GM12872 (cell line): Measurements from ENCODE around the gene GNA12.

Experiments used
- TF ChIP-seq, protein P1 (sequence below): IDR thresholded peaks from 3 replicates; pipeline ENCODE4 v1.5.1; 2011; ENCODE audit warnings: low read depth, mild to moderate bottlenecking, low read length, moderate library complexity; ENCODE audit not compliant: insufficient read depth

Gene GNA12

DNA sequence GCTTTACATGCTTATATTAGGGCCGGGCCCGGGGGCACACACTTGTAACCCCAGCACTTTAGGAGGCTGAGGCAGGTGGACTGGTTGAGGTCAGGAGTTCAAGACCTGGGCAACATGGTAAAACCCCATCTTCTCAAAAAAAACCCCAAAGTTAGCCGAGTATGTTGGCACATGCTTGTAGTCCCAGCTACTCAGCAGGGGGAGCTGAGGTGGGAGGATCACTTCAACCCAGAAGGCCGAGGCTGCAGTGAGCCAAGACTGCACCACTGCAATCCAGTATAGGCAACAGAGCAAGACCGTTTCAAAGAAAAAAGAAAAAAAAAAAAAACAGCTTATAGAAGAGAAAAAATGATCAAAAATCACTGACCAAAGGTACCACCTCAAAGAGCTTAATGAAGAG is 93.0 kb downstream of the GNA12 start:
- TF ChIP-seq, protein P1, sequence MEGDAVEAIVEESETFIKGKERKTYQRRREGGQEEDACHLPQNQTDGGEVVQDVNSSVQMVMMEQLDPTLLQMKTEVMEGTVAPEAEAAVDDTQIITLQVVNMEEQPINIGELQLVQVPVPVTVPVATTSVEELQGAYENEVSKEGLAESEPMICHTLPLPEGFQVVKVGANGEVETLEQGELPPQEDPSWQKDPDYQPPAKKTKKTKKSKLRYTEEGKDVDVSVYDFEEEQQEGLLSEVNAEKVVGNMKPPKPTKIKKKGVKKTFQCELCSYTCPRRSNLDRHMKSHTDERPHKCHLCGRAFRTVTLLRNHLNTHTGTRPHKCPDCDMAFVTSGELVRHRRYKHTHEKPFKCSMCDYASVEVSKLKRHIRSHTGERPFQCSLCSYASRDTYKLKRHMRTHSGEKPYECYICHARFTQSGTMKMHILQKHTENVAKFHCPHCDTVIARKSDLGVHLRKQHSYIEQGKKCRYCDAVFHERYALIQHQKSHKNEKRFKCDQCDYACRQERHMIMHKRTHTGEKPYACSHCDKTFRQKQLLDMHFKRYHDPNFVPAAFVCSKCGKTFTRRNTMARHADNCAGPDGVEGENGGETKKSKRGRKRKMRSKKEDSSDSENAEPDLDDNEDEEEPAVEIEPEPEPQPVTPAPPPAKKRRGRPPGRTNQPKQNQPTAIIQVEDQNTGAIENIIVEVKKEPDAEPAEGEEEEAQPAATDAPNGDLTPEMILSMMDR: no peak

DNA sequence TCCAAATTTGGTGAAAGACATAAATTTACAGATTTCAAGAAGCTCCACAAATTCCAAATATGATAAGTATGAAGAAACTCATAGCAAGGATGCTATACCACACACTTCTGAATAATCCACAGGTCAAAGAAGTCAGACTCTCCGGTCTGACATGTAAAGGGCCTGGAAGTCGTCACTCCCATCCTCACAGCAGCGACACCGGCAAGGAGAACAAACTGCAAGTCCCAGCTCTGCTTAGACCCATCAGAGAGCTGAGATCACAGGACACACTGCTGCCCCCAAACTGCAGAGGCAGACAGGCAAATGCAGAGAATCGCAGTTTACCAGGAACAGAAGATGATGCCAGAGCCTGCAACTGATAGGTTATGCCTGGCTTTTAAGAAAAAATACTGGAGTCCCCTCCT is 94.1 kb downstream of the GNA12 start:
- TF ChIP-seq, protein P1: no peak

DNA sequence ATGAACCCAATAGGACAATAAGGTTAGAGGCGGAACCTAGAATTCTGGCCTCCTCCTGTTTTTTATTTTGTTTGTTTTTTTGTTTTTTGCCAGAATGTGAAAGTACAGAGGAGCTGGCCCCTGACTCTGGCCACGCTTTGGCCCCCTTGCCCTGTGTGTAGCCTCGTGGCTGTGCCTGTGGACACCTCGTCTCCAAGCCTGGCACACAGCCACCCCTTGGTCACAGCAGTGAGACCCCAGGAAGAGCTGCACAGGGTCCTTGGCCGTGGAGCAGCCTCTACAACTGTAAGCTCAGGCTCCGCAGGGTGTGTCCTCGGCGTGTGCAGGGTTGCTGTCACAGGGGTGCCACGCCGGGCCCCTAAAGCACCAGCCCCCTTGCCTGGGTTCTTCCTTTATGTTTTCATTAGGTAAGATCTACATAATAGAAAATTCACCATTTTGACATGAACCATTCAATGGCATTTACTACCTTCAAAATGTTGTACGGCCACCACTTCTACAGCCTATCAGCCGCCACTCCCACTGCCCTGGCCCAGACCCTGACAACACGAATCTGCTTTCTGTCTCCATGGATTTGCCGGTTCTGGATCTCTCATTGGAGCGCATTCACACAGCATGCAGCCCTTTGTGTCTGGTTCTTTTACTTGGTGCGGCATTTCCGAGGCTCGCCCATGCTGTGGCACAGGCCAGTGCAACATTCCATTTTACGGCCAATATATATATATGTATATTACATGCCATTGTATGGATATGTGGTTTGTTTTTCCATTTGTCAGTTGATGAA is 105.2 kb downstream of the GNA12 start:
- TF ChIP-seq, protein P1: no peak

DNA sequence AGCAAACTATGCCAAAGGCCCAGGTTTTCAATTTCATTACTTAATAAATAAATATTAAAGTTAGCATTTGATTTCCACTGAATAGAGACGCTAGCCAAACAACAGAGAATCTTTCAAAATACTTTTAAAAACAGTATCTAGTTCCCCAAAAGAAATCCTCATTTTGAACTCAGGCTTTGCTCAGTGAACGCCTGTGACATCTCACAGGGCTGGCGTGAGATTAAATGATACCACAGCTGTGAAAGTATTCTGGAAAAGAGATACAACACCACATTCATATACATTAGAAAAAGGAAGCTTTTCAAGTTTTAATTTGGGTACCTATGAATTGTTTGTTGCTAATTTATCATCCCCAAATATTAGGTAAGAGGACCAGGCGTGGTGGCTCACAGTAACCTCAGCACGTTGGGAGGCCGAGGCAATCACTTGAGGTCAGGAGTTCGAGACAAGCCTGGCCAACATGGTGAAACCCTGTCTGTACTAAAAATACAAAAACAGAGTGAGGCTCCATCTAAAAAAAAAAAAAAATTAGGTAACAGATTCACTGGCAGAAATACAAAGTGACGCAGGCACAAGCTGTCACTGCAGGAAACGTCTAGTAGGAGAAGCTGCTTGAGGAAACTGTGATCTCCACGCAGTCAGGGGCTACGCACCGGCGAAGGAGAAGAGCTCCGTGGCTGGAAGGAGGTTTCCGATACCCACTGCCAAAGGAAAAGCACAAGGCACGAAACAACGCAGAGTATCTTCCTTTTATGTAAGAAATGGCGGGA is 106.2 kb downstream of the GNA12 start:
- TF ChIP-seq, protein P1: no peak

DNA sequence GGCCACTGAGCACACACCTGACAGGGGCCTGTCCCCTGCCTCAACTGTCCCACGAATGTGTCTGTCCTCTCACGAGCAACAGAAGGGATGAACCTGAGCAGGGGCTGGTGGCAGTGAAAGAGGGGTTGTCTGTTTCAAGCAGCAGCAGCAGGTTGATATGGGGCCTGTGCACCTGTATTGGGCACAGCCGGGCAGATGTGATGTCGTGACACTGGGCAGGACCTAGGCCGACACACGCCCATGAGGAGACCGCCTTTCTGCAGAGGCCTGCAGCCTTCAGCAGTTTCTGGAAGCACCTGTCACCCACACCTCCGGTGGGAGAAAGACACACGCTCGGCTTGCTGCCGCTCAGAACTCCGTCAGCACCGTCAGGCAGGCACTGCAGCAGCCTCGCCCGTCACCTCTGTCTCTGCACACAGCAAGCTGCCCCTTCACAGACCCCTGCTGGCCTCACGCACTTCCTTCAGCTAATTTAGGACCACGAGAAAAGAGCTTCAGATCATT is 107.6 kb downstream of the GNA12 start:
- TF ChIP-seq, protein P1: no peak

DNA sequence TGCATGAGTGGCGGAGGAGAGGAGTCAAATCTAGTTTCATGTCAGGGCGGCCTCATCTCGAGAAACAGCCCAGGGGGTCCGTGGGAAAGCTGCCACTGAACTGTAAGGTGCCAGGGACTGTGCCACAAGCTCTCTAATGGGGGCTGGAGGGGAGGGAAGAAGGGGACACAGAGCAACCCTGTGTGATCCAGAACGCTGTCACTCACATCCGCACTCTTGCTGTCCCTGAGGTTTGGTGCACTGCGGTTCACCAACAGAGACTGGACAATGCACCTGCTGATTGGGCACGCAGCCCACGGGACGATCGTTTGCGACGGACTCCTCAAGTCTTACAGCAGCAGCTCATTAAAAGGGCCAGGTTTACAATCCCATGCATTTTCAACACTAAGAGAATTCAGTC is 108.4 kb downstream of the GNA12 start:
- TF ChIP-seq, protein P1: no peak

DNA sequence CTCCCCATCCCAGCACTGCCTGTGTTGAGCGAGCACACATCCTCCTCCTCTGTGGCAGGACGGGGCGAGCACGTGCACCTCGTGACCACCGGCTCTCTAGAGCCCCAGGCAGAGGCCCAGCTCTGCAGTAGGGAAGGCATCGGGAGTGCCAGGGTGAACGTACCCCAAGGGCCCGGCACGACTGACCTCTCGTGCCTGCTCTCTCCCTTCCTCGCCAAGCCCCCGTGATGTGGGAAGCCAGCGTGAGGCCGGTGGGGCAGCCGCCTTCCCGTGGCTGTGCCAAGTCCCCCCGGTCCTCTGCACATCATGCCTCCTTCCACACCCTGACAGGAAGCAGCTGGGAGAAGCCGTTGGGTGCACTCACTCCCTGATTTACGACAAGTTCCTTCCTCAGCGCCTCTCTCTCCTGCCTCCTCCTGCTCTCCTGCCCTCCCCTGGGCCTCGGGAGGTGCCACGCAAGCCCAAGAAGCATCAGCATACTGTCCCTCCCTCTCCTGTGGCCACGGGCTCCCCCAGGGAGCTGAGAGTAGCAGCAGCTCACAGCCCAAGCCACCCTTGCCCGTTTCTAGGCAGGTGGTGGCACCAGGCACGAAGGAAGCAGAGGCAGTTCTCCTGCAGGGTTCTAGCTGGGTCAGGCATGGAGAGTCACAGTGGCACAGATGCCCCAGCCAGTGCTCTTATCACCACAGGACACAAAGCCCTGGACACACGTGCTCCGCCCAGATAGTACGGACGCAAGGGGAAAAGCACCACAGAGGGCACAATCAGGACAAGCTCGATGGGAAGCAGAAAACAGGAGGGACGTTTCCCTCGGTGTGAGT is 109.1 kb downstream of the GNA12 start:
- TF ChIP-seq, protein P1: no peak
